H9 (cell line): ENCODE results near the gene PPP2R5E. TPM values are rescaled to one million over a fixed set of nuclear protein-coding genes. Genes with fewer than 3 reads are reported as not detected.

Experiments used
- DNase-seq: peaks from one replicate; pipeline ENCODE4 v3.0.0-alpha.2; 2017
- H2AFZ ChIP-seq: one replicate; pipeline ENCODE4 v1.6.1; 2013; ENCODE audit warnings: mild to moderate bottlenecking, low read length, control low read depth, moderate library complexity
- H2AK5ac ChIP-seq: 2 replicates; pipeline ENCODE4 v1.6.1; 2013; ENCODE audit warnings: low read length, control low read depth, mixed read lengths; ENCODE audit not compliant: insufficient read length
- H2BK120ac ChIP-seq: one replicate; pipeline ENCODE4 v1.6.1; 2013; ENCODE audit warnings: low read depth, mild to moderate bottlenecking, low read length, control low read depth, inconsistent platforms; ENCODE audit not compliant: poor library complexity, severe bottlenecking
- H2BK12ac ChIP-seq: 2 replicates; pipeline ENCODE4 v1.6.1; 2013; ENCODE audit warnings: low read length, control low read depth, mixed read lengths, low read depth; ENCODE audit not compliant: insufficient read length
- H2BK15ac ChIP-seq: 2 replicates; pipeline ENCODE4 v1.6.1; 2013; ENCODE audit warnings: low read depth, low read length, control low read depth
- H2BK20ac ChIP-seq: one replicate; pipeline ENCODE4 v1.6.1; 2013; ENCODE audit warnings: low read depth, mild to moderate bottlenecking, low read length, control low read depth, inconsistent platforms; ENCODE audit not compliant: poor library complexity, severe bottlenecking
- H2BK5ac ChIP-seq: 2 replicates; pipeline ENCODE4 v1.6.1; 2013; ENCODE audit warnings: low read length, control low read depth, mixed read lengths; ENCODE audit not compliant: insufficient read length
- H3K14ac ChIP-seq: 2 replicates; pipeline ENCODE4 v1.6.1; 2013; ENCODE audit warnings: low read length, control low read depth; ENCODE audit not compliant: insufficient read depth
- H3K18ac ChIP-seq: 2 replicates; pipeline ENCODE4 v1.6.1; 2013; ENCODE audit warnings: low read depth, mild to moderate bottlenecking, mixed read lengths, low read length, control low read depth; ENCODE audit not compliant: insufficient read length
- H3K23ac ChIP-seq: 2 replicates; pipeline ENCODE4 v1.6.1; 2013; ENCODE audit warnings: low read length, control low read depth, mixed read lengths, low read depth; ENCODE audit not compliant: insufficient read length
- H3K23me2 ChIP-seq: 2 replicates; pipeline ENCODE4 v1.6.1; 2013; ENCODE audit warnings: low read depth, mild to moderate bottlenecking, mixed read lengths, low read length, control low read depth; ENCODE audit not compliant: insufficient read length, poor library complexity, severe bottlenecking
- H3K27ac ChIP-seq: 2 replicates; pipeline ENCODE4 v1.5.1; 2013; ENCODE audit warnings: low read length, control low read depth, mixed read lengths, low read depth; ENCODE audit not compliant: insufficient read length
- H3K27me3 ChIP-seq: 2 replicates; pipeline ENCODE4 v1.6.1; 2013; ENCODE audit warnings: low read length, control low read depth, inconsistent platforms; ENCODE audit not compliant: insufficient read depth
- H3K4ac ChIP-seq: 2 replicates; pipeline ENCODE4 v1.6.1; 2013; ENCODE audit warnings: low read depth, mild to moderate bottlenecking, control low read depth, inconsistent platforms, low read length, moderate library complexity
- H3K4me1 ChIP-seq: 2 replicates; pipeline ENCODE4 v1.6.1; 2013; ENCODE audit warnings: low read length, control low read depth, inconsistent platforms; ENCODE audit not compliant: insufficient read depth
- H3K4me2 ChIP-seq: 2 replicates; pipeline ENCODE4 v1.6.1; 2013; ENCODE audit warnings: low read length, control low read depth, mixed read lengths; ENCODE audit not compliant: insufficient read length, insufficient read depth
- H3K56ac ChIP-seq: 2 replicates; pipeline ENCODE4 v1.6.1; 2013; ENCODE audit warnings: low read depth, mild to moderate bottlenecking, mixed read lengths, low read length, control low read depth; ENCODE audit not compliant: insufficient read length
- H3K79me1 ChIP-seq: 2 replicates; pipeline ENCODE4 v1.6.1; 2013; ENCODE audit warnings: low read depth, mild to moderate bottlenecking, moderate library complexity, low read length, control low read depth, inconsistent platforms; ENCODE audit not compliant: insufficient read depth, poor library complexity, severe bottlenecking
- H3K79me2 ChIP-seq: 2 replicates; pipeline ENCODE4 v1.6.1; 2013; ENCODE audit warnings: low read length, control low read depth, inconsistent platforms; ENCODE audit not compliant: insufficient read depth
- H3K9ac ChIP-seq: 2 replicates; pipeline ENCODE4 v1.6.1; 2013; ENCODE audit warnings: low read length, control low read depth, mixed read lengths; ENCODE audit not compliant: insufficient read length; ENCODE audit errors: extremely low read depth
- H3K9me3 ChIP-seq: one replicate; pipeline ENCODE4 v1.6.1; 2013; ENCODE audit warnings: low read depth, low read length, inconsistent platforms; ENCODE audit not compliant: control insufficient read depth
- H3T11ph ChIP-seq: one replicate; pipeline ENCODE4 v1.6.1; 2013; ENCODE audit warnings: mild to moderate bottlenecking, low read length, control low read depth, inconsistent platforms
- H4K20me1 ChIP-seq: one replicate; pipeline ENCODE4 v1.6.1; 2013; ENCODE audit not compliant: control insufficient read depth, insufficient read length, insufficient read depth
- H4K5ac ChIP-seq: 2 replicates; pipeline ENCODE4 v1.6.1; 2013; ENCODE audit warnings: low read depth, mild to moderate bottlenecking, mixed read lengths, low read length, control low read depth; ENCODE audit not compliant: insufficient read length
- H4K8ac ChIP-seq: replicated peaks from 2 replicates; pipeline ENCODE4 v1.6.1; 2013; ENCODE audit warnings: low read length, control low read depth, mixed read lengths, low read depth; ENCODE audit not compliant: insufficient read length
- H4K91ac ChIP-seq: 2 replicates; pipeline ENCODE4 v1.6.1; 2013; ENCODE audit warnings: low read depth, mild to moderate bottlenecking, moderate library complexity, mixed read lengths, low read length, control low read depth; ENCODE audit not compliant: insufficient read length
- H3K27ac Mint-ChIP-seq, 3 experiments: 2 replicates in 2 of 3; 3 replicates in 1 of 3; pipeline ENCODE4 v1.8.0; 2020 to 2021; ENCODE audit warnings: mixed read lengths in 3 of 3, mild to moderate bottlenecking in 1 of 3, moderate library complexity in 1 of 3
- H3K27me3 Mint-ChIP-seq: 2 replicates; pipeline ENCODE4 v1.8.0; 2021; ENCODE audit warnings: low read depth, mild to moderate bottlenecking, moderate library complexity, mixed read lengths
- H3K36me3 Mint-ChIP-seq, 3 experiments: 2 replicates in 2 of 3; 3 replicates in 1 of 3; pipeline ENCODE4 v1.8.0; 2020 to 2021; ENCODE audit warnings: low read depth in 3 of 3, mixed read lengths in 3 of 3; ENCODE audit not compliant: insufficient read depth in 1 of 3
- H3K4me1 Mint-ChIP-seq, 2 experiments: 2 replicates each; pipeline ENCODE4 v1.8.0; 2020; ENCODE audit warnings: mixed read lengths in 2 of 2
- H3K4me3 Mint-ChIP-seq, 2 experiments: 2 replicates in 1 of 2; 3 replicates in 1 of 2; pipeline ENCODE4 v1.8.0; 2020 to 2021; ENCODE audit warnings: mild to moderate bottlenecking in 2 of 2, mixed read lengths in 2 of 2, moderate library complexity in 1 of 2
- H3K9me3 Mint-ChIP-seq, 2 experiments: 2 replicates in 1 of 2; 3 replicates in 1 of 2; pipeline ENCODE4 v1.8.0; 2020; ENCODE audit warnings: mild to moderate bottlenecking in 2 of 2, mixed read lengths in 2 of 2, moderate library complexity in 1 of 2
- total RNA-seq: library from RNA; stranded (reverse); gene quantifications from 2 replicates; pipeline ENCODE4 v1.2.1, GENCODE V29; 2021
- TF ChIP-seq, protein P1 (sequence below): fragments of 200-600 bp; sonication (generic); conservative IDR thresholded peaks from 3 replicates; pipeline ENCODE4 v1.8.0; 2021; ENCODE audit warnings: antibody characterized with exemption, mild to moderate bottlenecking

The PPP2R5E gene
- total RNA-seq, 1 experiment from 2014 or later, result 65.8 TPM

DNA sequence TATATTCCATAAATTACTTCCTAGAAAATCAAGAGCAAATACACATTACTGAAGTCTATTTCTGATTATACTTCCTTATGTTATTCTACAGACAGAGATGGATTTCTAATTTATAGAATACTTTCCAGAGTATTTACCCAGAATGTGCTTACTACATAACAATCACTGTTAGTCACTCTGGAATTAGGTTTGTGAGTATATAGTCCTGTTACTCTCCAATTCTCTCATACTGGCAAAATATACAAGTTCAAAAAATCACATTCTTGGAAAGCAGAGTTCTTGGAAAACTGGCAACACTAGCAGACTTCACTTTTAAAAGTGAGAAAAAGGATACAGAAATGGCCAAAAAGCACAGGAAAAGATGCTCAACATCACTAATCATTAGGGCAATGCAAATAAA, 7.3 kb downstream of the PPP2R5E start:
- H3K9ac ChIP-seq, result no peak overlapping the region
- H4K20me1 ChIP-seq, result no peaks in the 10 kb centered on the region
- no peak overlapping the region for H2BK15ac ChIP-seq
- Mint-ChIP-seq H3K9me3 (no peaks in the 10 kb centered on the region), H3K27me3 (no peaks in the 10 kb centered on the region), H3K27ac (no peak overlapping the region), H3K4me3 (no peak overlapping the region), H3K36me3 (peaks cover 36 to 74% (median 68%) of the 10 kb centered on the region in 3 experiments), H3K4me1 (peaks cover 1% of the 10 kb centered on the region in 2 experiments)
- H3K27ac ChIP-seq, result no peak overlapping the region
- H3K4me2 ChIP-seq, result no peak overlapping the region
- no peak overlapping the region for H3K4ac ChIP-seq
- H3K79me2 ChIP-seq, result peaks cover 6% of the 10 kb centered on the region; the same call in 1 of the 2 replicates
- no peak overlapping the region for H2BK5ac ChIP-seq
- no peak overlapping the region for H4K5ac ChIP-seq
- peaks cover 4% of the 10 kb centered on the region for H3K79me1 ChIP-seq
- H3K14ac ChIP-seq, result no peak overlapping the region
- no peak overlapping the region for H3K18ac ChIP-seq
- H2AK5ac ChIP-seq, result no peak overlapping the region
- H3K23ac ChIP-seq, result no peak overlapping the region
- no peak for DNase-seq
- no peaks in the 10 kb centered on the region for H3K4me1 ChIP-seq
- no peak overlapping the region for H4K91ac ChIP-seq
- H3T11ph ChIP-seq, result no peak overlapping the region
- no peak overlapping the region for H2BK20ac ChIP-seq
- H2BK120ac ChIP-seq, result no peak overlapping the region
- H4K8ac ChIP-seq, result no peak overlapping the region
- TF ChIP-seq, protein P1, sequence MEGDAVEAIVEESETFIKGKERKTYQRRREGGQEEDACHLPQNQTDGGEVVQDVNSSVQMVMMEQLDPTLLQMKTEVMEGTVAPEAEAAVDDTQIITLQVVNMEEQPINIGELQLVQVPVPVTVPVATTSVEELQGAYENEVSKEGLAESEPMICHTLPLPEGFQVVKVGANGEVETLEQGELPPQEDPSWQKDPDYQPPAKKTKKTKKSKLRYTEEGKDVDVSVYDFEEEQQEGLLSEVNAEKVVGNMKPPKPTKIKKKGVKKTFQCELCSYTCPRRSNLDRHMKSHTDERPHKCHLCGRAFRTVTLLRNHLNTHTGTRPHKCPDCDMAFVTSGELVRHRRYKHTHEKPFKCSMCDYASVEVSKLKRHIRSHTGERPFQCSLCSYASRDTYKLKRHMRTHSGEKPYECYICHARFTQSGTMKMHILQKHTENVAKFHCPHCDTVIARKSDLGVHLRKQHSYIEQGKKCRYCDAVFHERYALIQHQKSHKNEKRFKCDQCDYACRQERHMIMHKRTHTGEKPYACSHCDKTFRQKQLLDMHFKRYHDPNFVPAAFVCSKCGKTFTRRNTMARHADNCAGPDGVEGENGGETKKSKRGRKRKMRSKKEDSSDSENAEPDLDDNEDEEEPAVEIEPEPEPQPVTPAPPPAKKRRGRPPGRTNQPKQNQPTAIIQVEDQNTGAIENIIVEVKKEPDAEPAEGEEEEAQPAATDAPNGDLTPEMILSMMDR, result no peak
- H3K56ac ChIP-seq, result no peak overlapping the region
- no peaks in the 10 kb centered on the region for H3K27me3 ChIP-seq
- H3K23me2 ChIP-seq, result no peaks in the 10 kb centered on the region
- no peak overlapping the region for H2AFZ ChIP-seq
- no peaks in the 10 kb centered on the region for H3K9me3 ChIP-seq
- H2BK12ac ChIP-seq, result no peak overlapping the region
